Karpas-422 (cell line): ENCODE results near the gene SCGB1A1. TPM values are rescaled to one million over a fixed set of nuclear protein-coding genes. Genes with fewer than 3 reads are reported as not detected.

Source experiments
- DNase-seq: peaks from one replicate; pipeline ENCODE4 v3.0.0-alpha.2; 2015
- H2AFZ ChIP-seq: fragments of 200-600 bp; sonication (generic); 2 replicates; pipeline ENCODE4 v1.6.1; 2014; ENCODE audit warnings: antibody characterized with exemption, low read length, mixed read lengths
- H3K27ac ChIP-seq: fragments of 200-600 bp; sonication (generic); 2 replicates; pipeline ENCODE4 v1.5.1; 2014; ENCODE audit warnings: mild to moderate bottlenecking, low read length, moderate library complexity
- H3K27me3 ChIP-seq: fragments of 200-600 bp; sonication (generic); 2 replicates; pipeline ENCODE4 v1.6.1; 2014; ENCODE audit warnings: low read length, mixed read lengths
- H3K36me3 ChIP-seq: fragments of 200-600 bp; sonication (generic); 2 replicates; pipeline ENCODE4 v1.6.1; 2014; ENCODE audit warnings: low read length, mixed read lengths; ENCODE audit not compliant: insufficient read depth
- H3K4me1 ChIP-seq: fragments of 200-600 bp; sonication (generic); 2 replicates; pipeline ENCODE4 v1.6.1; 2014; ENCODE audit warnings: mild to moderate bottlenecking, low read length, mixed read lengths
- H3K4me2 ChIP-seq: fragments of 200-600 bp; sonication (generic); 2 replicates; pipeline ENCODE4 v1.6.1; 2014; ENCODE audit warnings: low read length, low read depth, mild to moderate bottlenecking; ENCODE audit not compliant: poor library complexity, severe bottlenecking
- H3K4me3 ChIP-seq: fragments of 200-600 bp; sonication (generic); 2 replicates; pipeline ENCODE4 v1.5.1; 2014; ENCODE audit warnings: mild to moderate bottlenecking, antibody characterized with exemption, low read length, mixed read lengths
- H3K79me2 ChIP-seq: fragments of 200-600 bp; sonication (generic); 2 replicates; pipeline ENCODE4 v1.6.1; 2014; ENCODE audit warnings: mild to moderate bottlenecking, low read length, mixed read lengths
- H3K9ac ChIP-seq: fragments of 200-600 bp; sonication (generic); 2 replicates; pipeline ENCODE4 v1.6.0; 2014; ENCODE audit warnings: low read length
- H3K9me2 ChIP-seq: fragments of 200-600 bp; sonication (generic), shearing (Covaris generic); replicated peaks from 2 replicates; pipeline ENCODE4 v1.6.0; 2014; ENCODE audit warnings: mild to moderate bottlenecking, low read length, moderate library complexity; ENCODE audit not compliant: insufficient read depth
- H3K9me3 ChIP-seq: fragments of 300-700, 200-600 bp; sonication (generic); 2 replicates; pipeline ENCODE4 v1.6.1; 2014; ENCODE audit warnings: low read length, mixed read lengths
- H4K20me1 ChIP-seq: fragments of 200-600 bp; sonication (generic); 2 replicates; pipeline ENCODE4 v1.6.1; 2014; ENCODE audit warnings: mild to moderate bottlenecking, antibody characterized with exemption, low read length, low read depth; ENCODE audit not compliant: insufficient read depth
- total RNA-seq: library from RNA; depleted of rRNA; stranded (reverse); fragments of >200 nt; shearing (Covaris generic); gene quantifications from 2 replicates; pipeline ENCODE4 v1.2.3, GENCODE V29; 2014; ENCODE audit warnings: low replicate concordance

Gene SCGB1A1
- total RNA-seq, 1 experiment from 2014 or later = not detected

- H4K20me1 ChIP-seq = no peaks in the 10 kb centered on the region
- no peak overlapping the region for H3K27ac ChIP-seq
- H3K79me2 ChIP-seq = no peaks in the 10 kb centered on the region
- no peak overlapping the region for H3K9ac ChIP-seq
- no peaks in the 10 kb centered on the region for H3K9me2 ChIP-seq
- no peaks in the 10 kb centered on the region for H3K4me1 ChIP-seq
- DNase-seq = no peak
- no peaks in the 10 kb centered on the region for H3K27me3 ChIP-seq
- H3K4me3 ChIP-seq = no peak overlapping the region
- H3K36me3 ChIP-seq = no peaks in the 10 kb centered on the region
- no peak overlapping the region for H3K4me2 ChIP-seq
- H3K9me3 ChIP-seq = no peaks in the 10 kb centered on the region
- H2AFZ ChIP-seq = no peak overlapping the region
Observed at GRCh38 chr11:62419943-62420342, 1.1 kb downstream of the SCGB1A1 start.

DNA sequence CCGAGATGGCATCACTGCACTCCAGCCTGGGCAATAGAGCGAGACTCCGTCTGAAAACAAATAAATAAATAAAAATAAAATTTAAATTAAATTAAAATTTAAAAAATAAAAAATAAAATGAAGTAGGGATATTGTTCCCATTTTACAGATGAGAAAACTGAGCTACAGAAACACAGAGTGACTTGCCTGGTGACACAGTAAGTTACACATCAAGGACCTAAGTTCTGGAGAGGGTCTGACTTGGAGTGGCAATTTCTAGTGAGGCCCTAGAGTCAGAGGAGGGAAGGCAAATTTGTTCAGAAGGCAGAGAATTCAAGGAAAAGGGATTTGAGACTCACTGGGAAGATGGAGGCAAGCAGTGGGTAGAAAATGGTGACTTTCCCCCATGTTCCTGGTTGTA lies 2.0 kb downstream of the SCGB1A1 start:
- no peak for DNase-seq
- Histone ChIP-seq H3K27me3 (no peaks in the 10 kb centered on the region), H3K4me2 (no peak overlapping the region), H2AFZ (no peak overlapping the region), H3K36me3 (no peaks in the 10 kb centered on the region), H3K27ac (no peak overlapping the region), H4K20me1 (no peaks in the 10 kb centered on the region), H3K4me1 (no peaks in the 10 kb centered on the region), H3K9me2 (no peaks in the 10 kb centered on the region), H3K4me3 (no peak overlapping the region), H3K9ac (no peak overlapping the region), H3K79me2 (no peaks in the 10 kb centered on the region), H3K9me3 (no peaks in the 10 kb centered on the region)

DNA sequence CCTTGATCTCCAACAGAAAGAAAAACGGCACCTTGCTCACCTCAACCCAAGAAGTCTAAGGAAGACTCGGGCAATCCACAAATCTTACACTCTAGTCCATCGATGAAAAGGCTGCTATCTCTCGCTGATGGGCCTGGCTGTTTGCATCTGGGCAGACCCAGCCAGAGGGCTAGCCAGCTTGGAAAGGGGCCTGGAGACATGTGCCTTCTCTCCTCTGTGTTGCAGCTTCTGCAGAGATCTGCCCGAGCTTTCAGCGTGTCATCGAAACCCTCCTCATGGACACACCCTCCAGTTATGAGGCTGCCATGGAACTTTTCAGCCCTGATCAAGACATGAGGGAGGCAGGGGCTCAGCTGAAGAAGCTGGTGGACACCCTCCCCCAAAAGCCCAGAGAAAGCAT lies 3.2 kb downstream of the SCGB1A1 start:
- Histone ChIP-seq H3K9me2 (no peaks in the 10 kb centered on the region), H3K27me3 (no peaks in the 10 kb centered on the region), H3K9ac (no peak overlapping the region), H3K36me3 (no peaks in the 10 kb centered on the region), H2AFZ (no peak overlapping the region), H3K4me2 (no peak overlapping the region), H4K20me1 (no peaks in the 10 kb centered on the region), H3K4me3 (no peak overlapping the region), H3K9me3 (no peaks in the 10 kb centered on the region), H3K79me2 (no peaks in the 10 kb centered on the region), H3K27ac (no peak overlapping the region), H3K4me1 (no peaks in the 10 kb centered on the region)
- no peak for DNase-seq

GRCh38 chr11:62423012-62423411 lies 4.2 kb downstream of the SCGB1A1 start:
- H4K20me1 ChIP-seq = no peaks in the 10 kb centered on the region
- H3K27me3 ChIP-seq = no peaks in the 10 kb centered on the region
- DNase-seq = no peak
- H3K9me2 ChIP-seq = no peaks in the 10 kb centered on the region
- H3K4me3 ChIP-seq = no peak overlapping the region
- no peaks in the 10 kb centered on the region for H3K36me3 ChIP-seq
- no peaks in the 10 kb centered on the region for H3K79me2 ChIP-seq
- no peaks in the 10 kb centered on the region for H3K9me3 ChIP-seq
- no peak overlapping the region for H3K27ac ChIP-seq
- H3K4me2 ChIP-seq = no peak overlapping the region
- H3K4me1 ChIP-seq = no peaks in the 10 kb centered on the region
- no peak overlapping the region for H3K9ac ChIP-seq
- H2AFZ ChIP-seq = no peak overlapping the region

GRCh38 chr11:62427630-62428233 lies 8.9 kb downstream of the SCGB1A1 start:
- H4K20me1 ChIP-seq = no peaks in the 10 kb centered on the region

DNA sequence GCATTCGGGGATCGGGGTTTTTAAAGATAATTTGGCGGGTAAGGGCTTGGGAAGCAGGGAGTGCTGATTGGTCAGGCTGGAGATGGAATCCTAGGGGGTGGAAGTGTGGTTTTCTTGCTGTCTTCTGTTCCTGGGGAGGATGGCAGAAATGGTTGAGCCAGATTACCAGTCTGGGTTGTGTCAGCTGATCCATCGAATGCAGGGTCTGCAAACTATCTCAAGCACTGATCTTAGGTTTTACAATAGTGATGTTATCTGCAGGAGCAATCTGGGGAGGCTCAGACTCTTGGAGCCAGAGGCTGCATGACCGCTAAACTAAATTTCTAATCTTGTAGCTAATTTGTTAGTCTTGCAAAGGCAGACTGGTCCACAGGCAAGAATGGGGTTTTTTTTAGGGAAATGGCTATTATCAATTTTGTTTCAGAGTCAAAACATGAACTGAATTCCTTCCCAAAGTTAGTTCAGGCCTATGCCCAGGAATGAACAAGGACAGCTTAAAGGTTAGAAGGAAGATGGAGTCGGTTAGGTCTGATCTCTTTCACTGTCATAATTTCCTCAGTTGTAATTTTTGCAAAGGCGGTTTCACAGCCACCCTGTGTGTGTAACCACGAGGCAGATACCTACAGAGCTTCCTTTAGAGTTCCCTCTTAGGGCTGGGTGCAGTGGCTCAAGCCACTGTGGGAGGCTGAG lies 10.2 kb downstream of the SCGB1A1 start:
- no peak overlapping the region for H2AFZ ChIP-seq
- no peaks in the 10 kb centered on the region for H3K27me3 ChIP-seq
- H3K4me2 ChIP-seq = no peak overlapping the region
- H3K9me2 ChIP-seq = no peaks in the 10 kb centered on the region
- no peak overlapping the region for H3K9ac ChIP-seq
- H3K4me3 ChIP-seq = no peak overlapping the region
- H3K9me3 ChIP-seq = no peaks in the 10 kb centered on the region
- DNase-seq = no peak
- no peak overlapping the region for H3K27ac ChIP-seq
- no peaks in the 10 kb centered on the region for H3K79me2 ChIP-seq
- no peaks in the 10 kb centered on the region for H4K20me1 ChIP-seq
- H3K36me3 ChIP-seq = no peaks in the 10 kb centered on the region
- H3K4me1 ChIP-seq = no peaks in the 10 kb centered on the region

More at GRCh38 chr11:62427630-62428233, 8.9 kb downstream of the SCGB1A1 start:
- Histone ChIP-seq H3K9ac (no peak overlapping the region), H3K9me2 (no peaks in the 10 kb centered on the region), H3K36me3 (no peaks in the 10 kb centered on the region), H3K9me3 (no peaks in the 10 kb centered on the region), H3K27me3 (no peaks in the 10 kb centered on the region), H3K27ac (no peak overlapping the region), H3K79me2 (no peaks in the 10 kb centered on the region), H2AFZ (no peak overlapping the region), H3K4me2 (no peak overlapping the region), H3K4me3 (no peak overlapping the region), H3K4me1 (no peaks in the 10 kb centered on the region)
- no peak for DNase-seq

GRCh38 chr11:62430425-62430824 lies 11.6 kb downstream of the SCGB1A1 start:
- Histone ChIP-seq H3K4me2 (no peak overlapping the region), H3K79me2 (no peaks in the 10 kb centered on the region), H4K20me1 (no peaks in the 10 kb centered on the region), H3K9ac (no peak overlapping the region), H3K36me3 (no peaks in the 10 kb centered on the region), H3K4me3 (no peak overlapping the region), H3K9me3 (no peaks in the 10 kb centered on the region), H3K9me2 (no peaks in the 10 kb centered on the region), H2AFZ (no peak overlapping the region), H3K27me3 (no peaks in the 10 kb centered on the region), H3K27ac (no peak overlapping the region), H3K4me1 (no peaks in the 10 kb centered on the region)
- DNase-seq = peak; percentile 21

DNA sequence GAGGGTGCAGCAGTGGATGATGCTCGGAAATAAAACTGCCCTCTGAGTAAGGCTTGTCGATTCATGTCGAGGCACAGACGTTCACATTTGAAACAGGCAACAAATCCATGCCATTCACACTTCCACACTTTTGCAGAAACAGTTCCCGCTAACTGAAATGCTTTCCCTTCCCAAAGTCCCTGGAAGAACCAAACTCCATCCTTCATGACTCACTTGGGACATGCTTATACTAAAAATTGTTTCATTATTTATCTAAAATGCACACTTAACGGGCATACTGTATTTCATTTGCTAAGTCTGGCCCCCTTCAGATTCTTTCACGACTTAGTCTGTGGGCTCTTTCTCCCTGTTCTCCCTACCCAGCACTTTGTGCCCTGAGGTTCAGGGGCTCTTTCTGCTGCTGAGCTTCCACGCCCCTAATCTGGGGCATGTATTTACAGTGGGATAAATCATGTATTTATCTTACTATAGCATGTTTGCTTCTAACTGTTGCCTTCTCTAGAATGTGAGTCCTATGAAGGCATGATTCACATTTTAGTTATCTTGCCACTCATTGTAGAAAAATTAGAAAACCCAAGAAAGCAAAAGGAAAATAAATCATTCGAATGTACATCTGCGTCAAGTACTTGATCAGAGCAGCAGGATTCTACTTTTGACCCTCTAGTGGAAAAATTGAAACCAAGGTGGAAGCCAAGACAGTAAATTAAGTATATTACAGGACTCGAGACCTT lies 12.5 kb downstream of the SCGB1A1 start:
- no peak overlapping the region for H3K4me3 ChIP-seq
- no peaks in the 10 kb centered on the region for H3K36me3 ChIP-seq
- no peaks in the 10 kb centered on the region for H3K9me2 ChIP-seq
- no peaks in the 10 kb centered on the region for H4K20me1 ChIP-seq
- H3K9me3 ChIP-seq = no peaks in the 10 kb centered on the region
- no peak overlapping the region for H3K9ac ChIP-seq
- H3K4me1 ChIP-seq = no peaks in the 10 kb centered on the region
- no peaks in the 10 kb centered on the region for H3K27me3 ChIP-seq
- DNase-seq = no peak
- H3K4me2 ChIP-seq = no peak overlapping the region
- H3K27ac ChIP-seq = no peak overlapping the region
- H2AFZ ChIP-seq = no peak overlapping the region
- H3K79me2 ChIP-seq = no peaks in the 10 kb centered on the region
